Measurements from ENCODE around the gene ILKAP. TPM values are rescaled to one million over a fixed set of nuclear protein-coding genes. Genes with fewer than 3 reads are reported as not detected.
"Not testable (repeated sequence)": the region's sequence is repeated elsewhere in the genome, so short reads cannot be mapped to it uniquely, and the experiment has no call there.

The ILKAP gene
- total RNA-seq, 1 donor from 2014 or later = 79.9 TPM

DNA sequence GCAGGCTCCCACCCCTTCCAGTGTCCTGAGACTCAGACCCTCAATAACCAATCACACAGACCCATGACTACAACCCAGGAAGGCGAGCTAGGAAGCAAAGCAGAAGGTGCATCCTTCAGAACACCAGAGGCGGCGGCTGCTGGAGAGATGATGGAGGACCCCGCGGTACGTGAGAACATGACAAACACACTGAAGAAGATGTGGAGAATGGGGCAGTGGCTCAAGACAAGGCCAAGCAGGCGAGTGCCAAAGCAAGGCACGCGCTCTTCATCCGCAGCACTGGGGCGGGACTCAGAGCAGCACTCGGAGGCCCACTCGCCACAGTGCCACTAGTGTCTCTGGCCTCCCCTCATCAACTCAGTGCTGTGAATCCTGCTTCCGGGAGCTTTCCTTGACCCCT, 31.1 kb downstream of the ILKAP start:
- H3K36me3 Mint-ChIP-seq (ENCODE audit: low read depth) = peaks cover 42% of the 10 kb centered on the region
- H3K27me3 Mint-ChIP-seq (ENCODE audit: insufficient read depth) = no peaks in the 10 kb centered on the region
- DNase-seq (ENCODE audit: low spot score) = no peak
- intact Hi-C loops (cut with micrococcal nuclease) = no loop called here
- H3K9me3 Mint-ChIP-seq = no peaks in the 10 kb centered on the region
- no peak overlapping the region for H3K4me3 Mint-ChIP-seq
- H3K4me1 Mint-ChIP-seq (ENCODE audit: low read depth) = no peaks in the 10 kb centered on the region
- H3K27ac Mint-ChIP-seq = no peak overlapping the region

DNA sequence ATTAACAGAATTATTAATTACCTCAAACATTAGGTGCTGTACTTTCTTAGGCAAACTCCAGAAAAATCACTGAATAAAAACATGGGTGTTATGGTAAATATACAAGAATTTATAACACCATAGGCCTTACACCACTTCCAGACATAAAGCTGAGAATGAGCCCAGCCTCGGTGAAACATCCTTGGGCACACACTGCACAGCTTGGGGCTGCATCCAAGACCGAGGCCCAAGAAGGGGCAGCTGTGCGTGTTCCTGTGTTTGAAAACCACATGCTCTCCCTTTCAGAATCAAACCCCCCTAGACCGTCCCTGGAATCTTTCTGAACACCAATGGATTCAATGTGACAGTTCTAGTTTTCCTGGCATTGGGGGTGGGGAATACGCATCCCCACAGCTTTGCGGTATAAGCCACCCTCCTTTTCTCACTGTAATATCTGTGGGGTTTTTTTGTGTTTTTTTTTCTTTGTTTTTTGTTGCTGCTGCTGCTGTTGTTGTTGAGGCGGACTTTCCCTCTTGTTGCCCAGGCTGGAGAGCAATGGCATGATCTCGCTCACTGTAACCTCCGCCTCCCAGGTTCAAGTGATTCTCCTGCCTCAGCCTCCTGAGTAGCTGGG, 31.8 kb downstream of the ILKAP start:
- Mint-ChIP-seq H3K4me3 (no peak overlapping the region), H3K27ac (no peak overlapping the region), H3K36me3 (ENCODE audit: low read depth) (peaks cover 35% of the 10 kb centered on the region), H3K27me3 (ENCODE audit: insufficient read depth) (no peaks in the 10 kb centered on the region), H3K9me3 (no peaks in the 10 kb centered on the region), H3K4me1 (ENCODE audit: low read depth) (no peaks in the 10 kb centered on the region)
- intact Hi-C loops (cut with micrococcal nuclease) = no loop called here
- no peak for DNase-seq (ENCODE audit: low spot score)

DNA sequence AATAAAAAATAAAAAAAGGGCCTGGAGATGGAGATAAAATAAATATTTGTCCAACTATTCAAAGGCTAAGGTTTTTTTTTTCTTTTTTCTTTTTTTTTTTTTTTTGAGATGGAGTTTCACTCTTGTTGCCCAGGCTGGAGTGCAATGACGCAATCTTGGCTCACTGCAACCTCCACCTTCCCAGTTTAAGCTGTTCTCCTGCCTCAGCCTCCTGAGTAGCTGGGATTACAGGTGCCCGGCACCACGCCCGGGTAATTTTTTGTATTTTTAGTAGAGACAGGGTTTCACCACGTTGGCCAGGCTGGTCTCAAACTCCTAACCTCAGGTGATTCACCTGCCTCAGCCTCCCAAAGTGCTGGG, 32.4 kb downstream of the ILKAP start:
- intact Hi-C loops (cut with micrococcal nuclease); H3K9me3 Mint-ChIP-seq; H3K4me3 Mint-ChIP-seq; H3K4me1 Mint-ChIP-seq (ENCODE audit: low read depth); H3K27me3 Mint-ChIP-seq (ENCODE audit: insufficient read depth); DNase-seq (ENCODE audit: low spot score); H3K27ac Mint-ChIP-seq: not testable (repeated sequence)
- peaks cover 32% of the 10 kb centered on the region for H3K36me3 Mint-ChIP-seq (ENCODE audit: low read depth)

DNA sequence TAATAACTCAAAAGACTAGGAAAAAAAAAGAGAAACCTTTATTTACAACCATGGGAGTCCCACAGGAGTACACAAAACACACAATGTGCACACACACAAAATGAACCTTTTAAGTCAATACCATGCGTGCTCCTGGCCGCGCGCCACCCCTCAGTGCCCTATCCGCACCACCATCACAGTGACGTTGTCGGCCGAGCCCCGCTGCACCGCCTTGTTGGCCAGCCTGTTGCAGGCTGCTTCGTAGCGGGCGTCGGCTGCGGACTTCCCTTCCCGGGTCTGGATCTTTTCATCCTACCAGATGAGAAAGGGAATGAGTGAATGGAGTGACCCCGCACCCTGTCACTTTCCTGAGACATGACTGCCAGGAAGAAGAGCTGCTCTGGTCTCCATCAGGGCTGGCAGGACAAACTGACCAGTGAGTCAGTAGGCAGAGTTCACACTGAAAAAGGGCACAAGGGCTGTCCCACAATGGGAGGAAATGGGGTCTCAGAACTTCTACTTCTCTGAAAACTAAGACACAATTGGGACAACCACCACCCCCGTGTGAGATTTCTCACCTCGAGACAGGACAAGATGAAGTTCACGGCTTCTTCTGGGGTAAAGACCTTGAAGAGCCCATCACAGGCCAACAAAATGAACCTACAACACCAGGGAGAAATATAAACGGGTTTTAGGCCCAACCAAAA, 33.0 kb downstream of the ILKAP start:
- H3K9me3 Mint-ChIP-seq = no peaks in the 10 kb centered on the region
- intact Hi-C loops (cut with micrococcal nuclease) = no loop called here
- no peak for DNase-seq (ENCODE audit: low spot score)
- H3K27ac Mint-ChIP-seq = no peak overlapping the region
- H3K36me3 Mint-ChIP-seq (ENCODE audit: low read depth) = peaks cover 30% of the 10 kb centered on the region
- no peak overlapping the region for H3K4me3 Mint-ChIP-seq
- H3K4me1 Mint-ChIP-seq (ENCODE audit: low read depth) = no peaks in the 10 kb centered on the region
- no peaks in the 10 kb centered on the region for H3K27me3 Mint-ChIP-seq (ENCODE audit: insufficient read depth)

DNA sequence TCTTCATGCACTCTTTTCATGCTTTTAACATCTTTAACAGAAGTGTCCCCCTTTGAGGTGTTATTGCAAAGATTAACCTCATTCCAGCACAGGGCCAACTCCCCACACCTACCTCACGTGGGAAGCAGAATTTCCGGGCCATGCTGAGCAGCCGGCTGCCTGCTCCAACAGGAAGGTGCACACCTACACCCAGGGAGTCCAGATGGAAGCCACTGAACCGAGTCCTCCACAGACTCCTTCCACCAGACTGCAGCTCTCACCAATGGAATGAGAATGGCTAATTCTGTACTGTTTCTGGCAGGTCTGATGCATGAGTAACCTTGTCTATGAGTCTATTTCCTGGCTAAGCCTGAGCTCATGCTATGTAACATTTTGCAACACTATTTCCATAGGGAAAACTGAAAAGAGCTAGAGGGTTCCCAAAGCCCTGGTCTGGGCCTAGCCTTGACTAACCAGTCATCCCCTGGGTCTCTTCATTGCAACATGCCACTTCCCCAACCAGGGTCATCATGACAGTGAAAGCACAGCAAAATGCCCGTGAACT, 33.7 kb downstream of the ILKAP start:
- Mint-ChIP-seq H3K27ac (no peak overlapping the region), H3K36me3 (ENCODE audit: low read depth) (peaks cover 27% of the 10 kb centered on the region), H3K27me3 (ENCODE audit: insufficient read depth) (peaks cover 6% of the 10 kb centered on the region), H3K4me1 (ENCODE audit: low read depth) (no peaks in the 10 kb centered on the region), H3K9me3 (no peaks in the 10 kb centered on the region), H3K4me3 (no peak overlapping the region)
- DNase-seq (ENCODE audit: low spot score) = no peak
- intact Hi-C loops (cut with micrococcal nuclease) = no loop called here

DNA sequence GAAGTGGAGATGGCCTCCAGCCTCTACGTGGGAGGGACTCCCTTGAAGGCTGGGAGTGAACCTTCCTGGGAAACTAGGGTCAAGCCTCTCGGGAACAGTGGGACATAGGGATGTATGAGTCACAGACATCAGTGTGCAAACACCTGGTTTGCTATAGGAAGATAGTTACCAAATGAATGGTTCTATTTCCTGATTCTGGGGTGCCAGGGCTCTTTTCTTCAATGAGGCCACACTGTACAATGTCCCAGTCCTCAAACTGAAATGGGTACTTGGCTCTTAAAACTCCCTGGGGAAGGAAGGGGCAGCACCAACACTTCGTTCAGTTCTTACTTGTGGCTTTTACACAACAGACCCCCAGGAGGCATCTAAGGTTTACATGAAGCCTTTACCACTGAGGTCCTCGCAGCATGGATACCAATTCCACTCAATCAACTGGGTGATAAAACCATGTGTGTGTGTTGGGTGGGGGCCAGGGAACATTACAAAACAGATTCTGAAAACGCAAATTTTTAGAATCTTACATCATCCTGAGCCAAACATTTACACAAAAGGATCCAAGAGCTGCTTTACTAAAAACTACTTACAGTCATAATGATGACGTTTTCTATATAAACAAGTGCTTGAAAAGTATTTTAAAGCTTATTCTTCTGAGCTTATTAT, 34.3 kb downstream of the ILKAP start:
- no peaks in the 10 kb centered on the region for H3K9me3 Mint-ChIP-seq
- intact Hi-C loops (cut with micrococcal nuclease) = no loop called here
- no peak overlapping the region for H3K4me3 Mint-ChIP-seq
- H3K27ac Mint-ChIP-seq = no peak overlapping the region
- no peak for DNase-seq (ENCODE audit: low spot score)
- peaks cover 7% of the 10 kb centered on the region for H3K27me3 Mint-ChIP-seq (ENCODE audit: insufficient read depth)
- no peaks in the 10 kb centered on the region for H3K4me1 Mint-ChIP-seq (ENCODE audit: low read depth)
- H3K36me3 Mint-ChIP-seq (ENCODE audit: low read depth) = peaks cover 27% of the 10 kb centered on the region

DNA sequence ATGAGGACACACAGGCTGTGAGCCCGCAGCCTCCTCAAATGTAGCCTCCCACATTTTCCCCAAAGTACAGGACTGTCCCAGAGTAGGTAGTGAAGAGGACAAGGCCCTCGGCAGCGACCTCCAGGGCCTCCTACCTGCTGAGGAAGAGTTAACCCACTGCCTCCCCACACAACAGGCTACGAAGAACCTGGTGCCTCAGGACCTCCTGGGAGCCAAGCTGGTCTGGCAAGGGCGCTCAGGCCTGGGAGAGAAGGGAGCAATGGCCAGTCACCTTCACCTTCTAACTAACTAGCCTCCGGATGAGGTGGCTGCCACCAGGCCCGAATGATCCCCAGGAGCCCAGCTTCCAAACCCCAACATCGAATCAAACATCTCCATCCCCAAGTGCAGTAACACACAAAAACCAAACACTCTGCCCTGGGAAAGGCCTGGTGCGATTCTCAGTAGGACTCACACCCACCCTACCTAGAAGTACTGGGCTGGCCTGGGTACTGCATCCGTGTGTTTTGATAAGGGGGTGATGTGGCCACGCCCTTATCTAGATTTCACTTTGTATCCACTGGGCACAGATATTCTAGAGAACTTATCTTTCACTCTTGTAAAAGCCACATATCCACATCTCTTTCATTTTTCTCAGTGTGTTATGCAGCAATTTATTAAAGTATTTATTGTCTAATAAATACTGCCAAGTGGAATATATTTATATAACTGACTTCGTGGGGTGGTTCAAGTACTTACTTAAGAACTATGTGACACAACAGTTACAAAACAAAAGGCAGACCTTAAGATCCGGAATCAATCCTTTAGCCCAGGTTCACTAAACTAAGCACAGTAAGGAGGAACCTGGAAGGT, 35.1 kb downstream of the ILKAP start:
- intact Hi-C loops (cut with micrococcal nuclease) = no loop called here
- no peak overlapping the region for H3K4me3 Mint-ChIP-seq
- no peaks in the 10 kb centered on the region for H3K9me3 Mint-ChIP-seq
- H3K27ac Mint-ChIP-seq = no peak overlapping the region
- DNase-seq (ENCODE audit: low spot score) = no peak
- no peaks in the 10 kb centered on the region for H3K4me1 Mint-ChIP-seq (ENCODE audit: low read depth)
- peaks cover 21% of the 10 kb centered on the region for H3K36me3 Mint-ChIP-seq (ENCODE audit: low read depth)
- H3K27me3 Mint-ChIP-seq (ENCODE audit: insufficient read depth) = peaks cover 7% of the 10 kb centered on the region

DNA sequence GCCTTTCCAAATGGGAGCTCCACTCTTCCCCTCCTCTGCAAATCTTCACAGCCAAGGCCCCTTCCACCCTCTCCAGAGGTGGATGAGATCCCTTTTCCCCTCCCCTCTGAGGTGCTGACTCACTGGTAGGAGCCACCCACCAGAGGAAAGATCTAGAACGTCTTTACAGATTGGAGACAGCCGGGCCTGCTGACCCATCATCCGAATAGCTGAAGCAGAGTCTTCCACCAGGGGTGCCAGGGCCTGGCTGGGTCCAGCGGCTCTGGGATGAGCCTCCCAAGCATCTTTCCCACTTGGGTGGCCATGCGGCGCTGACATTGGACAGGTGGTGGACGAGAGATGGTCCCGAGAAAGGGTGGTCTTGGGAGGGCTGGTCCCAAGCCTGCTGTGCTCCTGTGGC, 35.7 kb downstream of the ILKAP start:
- peak overlapping the region; percentile 34 for H3K27ac Mint-ChIP-seq
- DNase-seq (ENCODE audit: low spot score) = no peak
- intact Hi-C loops (cut with micrococcal nuclease) = no loop called here
- no peaks in the 10 kb centered on the region for H3K9me3 Mint-ChIP-seq
- H3K36me3 Mint-ChIP-seq (ENCODE audit: low read depth) = peaks cover 15% of the 10 kb centered on the region
- H3K4me3 Mint-ChIP-seq = no peak overlapping the region
- no peaks in the 10 kb centered on the region for H3K4me1 Mint-ChIP-seq (ENCODE audit: low read depth)
- H3K27me3 Mint-ChIP-seq (ENCODE audit: insufficient read depth) = peaks cover 11% of the 10 kb centered on the region

DNA sequence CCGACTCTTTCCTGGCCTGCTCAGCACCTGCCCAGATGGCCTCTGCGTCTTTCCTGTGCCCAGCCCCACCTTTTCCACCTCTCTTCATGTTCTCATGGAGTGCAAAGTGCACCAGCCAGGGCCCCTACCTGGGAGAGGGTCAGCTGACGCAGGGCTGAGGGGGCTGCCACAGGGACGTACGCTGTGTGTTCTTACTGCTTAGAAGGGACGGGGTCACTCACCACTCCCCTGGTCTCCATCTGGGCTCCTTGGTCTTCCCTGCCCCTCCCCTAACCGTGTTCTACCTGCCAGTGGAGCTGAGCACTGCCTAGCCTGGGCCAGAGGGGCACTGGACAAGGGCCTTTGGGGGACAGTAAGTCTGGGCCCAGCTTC, 36.2 kb downstream of the ILKAP start:
- DNase-seq (ENCODE audit: low spot score) = no peak
- H3K4me1 Mint-ChIP-seq (ENCODE audit: low read depth) = no peaks in the 10 kb centered on the region
- H3K27me3 Mint-ChIP-seq (ENCODE audit: insufficient read depth) = peaks cover 11% of the 10 kb centered on the region
- intact Hi-C loops (cut with micrococcal nuclease) = no loop called here
- peak overlapping the region; percentile 23 for H3K27ac Mint-ChIP-seq
- H3K9me3 Mint-ChIP-seq = no peaks in the 10 kb centered on the region
- H3K4me3 Mint-ChIP-seq = no peak overlapping the region
- H3K36me3 Mint-ChIP-seq (ENCODE audit: low read depth) = peaks cover 13% of the 10 kb centered on the region

DNA sequence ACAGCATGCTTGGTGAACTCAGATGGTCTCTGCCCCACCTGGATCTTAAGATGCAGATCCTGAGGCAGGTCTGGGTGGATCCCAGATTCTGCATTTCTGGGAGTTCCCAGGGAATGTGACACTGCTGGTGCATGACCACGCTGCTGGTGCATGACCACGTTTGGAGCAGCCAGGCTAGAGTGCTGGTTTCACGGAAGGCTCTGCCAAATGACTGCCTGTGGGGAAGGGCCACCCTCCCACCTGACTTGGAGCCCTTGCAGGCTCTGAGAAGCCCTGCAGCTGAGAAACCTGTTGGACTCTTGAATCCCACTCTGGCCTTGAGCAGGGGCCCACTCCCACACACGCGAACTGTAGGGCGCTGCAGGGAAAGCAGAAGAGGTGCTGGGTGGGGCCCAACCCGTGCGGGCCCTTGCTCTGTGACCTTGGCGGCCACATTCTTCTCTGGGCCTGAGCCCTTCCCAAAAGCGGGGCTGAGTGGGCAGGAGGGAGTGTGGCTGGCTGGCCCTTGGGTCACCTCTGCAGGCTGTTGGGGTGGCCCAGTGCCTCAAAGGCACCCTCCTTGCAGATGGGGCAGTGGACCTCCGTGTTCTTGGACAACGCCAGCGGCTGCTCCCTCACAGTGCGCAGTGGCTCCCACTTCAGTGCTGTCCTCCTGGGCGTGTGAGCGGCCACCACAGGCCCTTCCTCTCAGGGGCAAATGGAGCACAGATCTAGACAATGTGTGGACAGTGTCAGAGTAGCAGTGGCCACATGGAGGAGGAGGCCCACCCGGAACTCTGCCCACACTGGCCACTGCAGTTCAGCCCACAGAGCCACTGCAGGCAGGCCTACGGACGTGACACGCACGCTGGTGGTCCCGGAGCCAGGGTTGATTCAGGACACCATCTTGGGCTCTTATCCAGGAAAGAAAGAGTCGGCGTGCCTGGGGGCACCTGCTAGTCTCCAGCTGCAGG, 36.8 kb downstream of the ILKAP start:
- DNase-seq (ENCODE audit: low spot score) = no peak
- H3K9me3 Mint-ChIP-seq = no peaks in the 10 kb centered on the region
- no peak overlapping the region for H3K4me3 Mint-ChIP-seq
- H3K4me1 Mint-ChIP-seq (ENCODE audit: low read depth) = no peaks in the 10 kb centered on the region
- intact Hi-C loops (cut with micrococcal nuclease) = no loop called here
- H3K27ac Mint-ChIP-seq = no peak overlapping the region
- H3K27me3 Mint-ChIP-seq (ENCODE audit: insufficient read depth) = peaks cover 11% of the 10 kb centered on the region
- peaks cover 13% of the 10 kb centered on the region for H3K36me3 Mint-ChIP-seq (ENCODE audit: low read depth)

DNA sequence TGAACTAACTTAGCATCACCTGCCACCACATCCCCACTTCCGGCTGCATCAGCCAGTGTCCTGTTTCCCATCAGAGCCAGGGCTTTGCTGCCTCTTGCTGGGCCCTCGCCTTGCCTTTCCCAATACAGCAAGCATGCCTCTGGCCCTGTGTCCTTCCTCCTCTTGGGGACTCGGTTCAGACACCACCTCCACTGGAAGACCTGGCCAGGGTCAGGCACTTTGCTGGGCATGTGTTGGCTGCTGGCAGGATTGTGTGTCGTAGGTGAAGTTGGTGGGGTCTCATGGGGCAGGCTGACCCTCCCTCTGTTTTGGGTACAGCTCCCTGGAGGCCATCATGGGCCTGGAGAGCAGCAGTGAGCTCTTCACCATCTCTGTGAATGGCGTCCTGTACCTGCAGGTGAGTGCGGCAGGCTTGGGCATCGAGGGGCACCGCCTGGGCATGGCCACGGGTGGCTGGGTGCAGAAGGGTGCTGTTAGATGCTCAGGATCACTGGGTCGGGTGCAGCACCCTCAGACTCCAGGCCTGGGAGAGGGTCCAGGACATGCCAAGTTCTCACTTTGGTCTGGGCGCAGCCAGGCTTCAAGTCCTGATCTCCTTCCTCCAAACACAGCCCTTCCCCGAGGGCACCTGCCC, 38.1 kb downstream of the ILKAP start:
- no peak for DNase-seq (ENCODE audit: low spot score)
- no peak overlapping the region for H3K27ac Mint-ChIP-seq
- H3K4me1 Mint-ChIP-seq (ENCODE audit: low read depth) = no peaks in the 10 kb centered on the region
- H3K4me3 Mint-ChIP-seq = no peak overlapping the region
- peaks cover 14% of the 10 kb centered on the region for H3K27me3 Mint-ChIP-seq (ENCODE audit: insufficient read depth)
- intact Hi-C loops (cut with micrococcal nuclease) = no loop called here
- no peaks in the 10 kb centered on the region for H3K9me3 Mint-ChIP-seq
- H3K36me3 Mint-ChIP-seq (ENCODE audit: low read depth) = peaks cover 8% of the 10 kb centered on the region

DNA sequence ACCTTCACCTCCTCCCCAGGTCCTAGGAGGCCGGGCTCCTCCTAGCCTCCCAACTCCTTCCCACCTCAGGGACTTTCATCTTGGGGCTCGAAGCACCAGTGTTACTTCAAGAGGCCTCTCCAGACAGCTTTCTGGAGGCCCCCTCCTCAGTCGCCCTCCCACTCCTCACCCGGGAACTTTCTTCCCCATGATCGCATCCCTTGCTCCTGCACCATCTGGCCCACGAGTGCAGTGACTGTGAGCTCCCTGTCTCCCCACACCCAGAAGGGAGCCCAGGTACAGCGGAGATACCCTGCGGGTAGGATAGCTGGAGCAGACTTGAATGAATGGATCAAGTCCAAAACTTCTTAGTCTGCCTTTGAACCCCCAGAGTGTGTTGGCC, 38.6 kb downstream of the ILKAP start:
- Mint-ChIP-seq H3K4me3 (no peak overlapping the region), H3K4me1 (ENCODE audit: low read depth) (no peaks in the 10 kb centered on the region), H3K27ac (no peak overlapping the region), H3K9me3 (no peaks in the 10 kb centered on the region), H3K36me3 (ENCODE audit: low read depth) (peaks cover 5% of the 10 kb centered on the region), H3K27me3 (ENCODE audit: insufficient read depth) (peaks cover 15% of the 10 kb centered on the region)
- intact Hi-C loops (cut with micrococcal nuclease) = no loop called here
- DNase-seq (ENCODE audit: low spot score) = no peak
